Testis (tissue), 2 donors: ENCODE measurements around the gene SEMA3F.

ENCODE experiments used
- CTCF ChIP-seq, 3 experiments: fragments of 450-650 bp in 2 of 3; fragments of 200-600 bp in 1 of 3; sonication (generic) in 1 of 3; IDR thresholded peaks; one replicate each; pipeline ENCODE4 v1.5.1; 2016 to 2019; ENCODE audit warnings: antibody characterized with exemption in 3 of 3, mild to moderate bottlenecking in 2 of 3, moderate library complexity in 1 of 3
- POLR2A ChIP-seq: fragments of 450-650 bp; IDR thresholded peaks from one replicate; pipeline ENCODE4 v1.6.1; 2017; ENCODE audit warnings: antibody characterized with exemption, mild to moderate bottlenecking, moderate library complexity

- TF ChIP-seq CTCF (IDR thresholded peaks at IDR 0.05) = no peak
- TF ChIP-seq POLR2A = no peak
Observed at GRCh38 chr3:50193286-50193685, 38.2 kb downstream of the SEMA3F start.
